CD14-positive monocyte (primary cell): ENCODE measurements around the gene TMEM225B. TPM values are rescaled to one million over a fixed set of nuclear protein-coding genes. Genes with fewer than 3 reads are reported as not detected.

Experiments
- DNase-seq, 3 donors: peaks; one replicate each; pipeline ENCODE4 v3.0.0-alpha.2; 2011 to 2022
- H2AFZ ChIP-seq: 2 replicates; pipeline ENCODE4 v1.6.0; 2012; ENCODE audit warnings: mild to moderate bottlenecking, low read depth, low read length, inconsistent platforms; ENCODE audit not compliant: insufficient read depth, poor library complexity, severe bottlenecking
- H3K27ac ChIP-seq, 2 donors: 1 replicate in 1 of 2; 2 replicates in 1 of 2; pipeline ENCODE4 v1.5.1; 2012 to 2013; ENCODE audit warnings: low read length in 2 of 2, control low read depth in 1 of 2, inconsistent platforms in 1 of 2, low read depth in 1 of 2, mild to moderate bottlenecking in 1 of 2
- H3K27me3 ChIP-seq, 2 donors: one replicate each; pipeline versions ENCODE4 v1.6.0 to v1.6.1; 2011 to 2013; ENCODE audit warnings: low read length in 2 of 2; ENCODE audit not compliant: control insufficient read depth in 2 of 2, insufficient read depth in 2 of 2
- H3K36me3 ChIP-seq, 2 donors: replicated peaks in 1 of 2; 1 replicate in 1 of 2; 2 replicates in 1 of 2; pipeline versions ENCODE4 v1.5.1 to v1.6.1; 2012 to 2013; ENCODE audit warnings: low read length in 2 of 2, control low read depth in 1 of 2, inconsistent platforms in 1 of 2, mild to moderate bottlenecking in 1 of 2; ENCODE audit not compliant: insufficient read depth in 2 of 2, control insufficient read depth in 1 of 2
- H3K4me1 ChIP-seq, 2 donors: 1 replicate in 1 of 2; 2 replicates in 1 of 2; pipeline versions ENCODE4 v1.5.1 to v1.6.1; 2012 to 2013; ENCODE audit warnings: low read length in 2 of 2, control low read depth in 1 of 2, inconsistent platforms in 1 of 2, mild to moderate bottlenecking in 1 of 2, moderate library complexity in 1 of 2; ENCODE audit not compliant: insufficient read depth in 2 of 2, control insufficient read depth in 1 of 2
- H3K4me2 ChIP-seq: replicated peaks from 2 replicates; pipeline ENCODE3; 2012; ENCODE audit warnings: low read length, moderate library complexity, mild to moderate bottlenecking; ENCODE audit not compliant: poor library complexity, severe bottlenecking; ENCODE audit errors: extremely low read depth
- H3K4me3 ChIP-seq, 3 experiments: fragments of 200-600 bp in 1 of 3; sonication (generic) in 1 of 3; replicated peaks in 1 of 3; 1 replicate in 2 of 3; 2 replicates in 1 of 3; pipeline ENCODE4 v1.5.1; 2011 to 2013; ENCODE audit warnings: low read length in 3 of 3, mild to moderate bottlenecking in 3 of 3, control low read depth in 2 of 3, low read depth in 2 of 3, inconsistent platforms in 1 of 3, moderate library complexity in 1 of 3
- H3K79me2 ChIP-seq: 2 replicates; pipeline ENCODE4 v1.6.0; 2012; ENCODE audit warnings: mild to moderate bottlenecking, control low read depth, inconsistent platforms, low read length, moderate library complexity; ENCODE audit not compliant: insufficient read depth
- H3K9ac ChIP-seq: 2 replicates; pipeline ENCODE4 v1.6.0; 2017; ENCODE audit warnings: low read length, mild to moderate bottlenecking; ENCODE audit not compliant: insufficient read depth, poor library complexity, severe bottlenecking
- H3K9me3 ChIP-seq, 2 donors: replicated peaks in 1 of 2; 1 replicate in 1 of 2; 2 replicates in 1 of 2; pipeline versions ENCODE4 v1.5.1 to v1.6.1; 2012 to 2013; ENCODE audit warnings: low read length in 2 of 2, control low read depth in 1 of 2; ENCODE audit not compliant: control insufficient read depth in 1 of 2, insufficient read depth in 1 of 2
- H4K20me1 ChIP-seq: 2 replicates; pipeline ENCODE4 v1.6.0; 2012; ENCODE audit warnings: mild to moderate bottlenecking, low read length, control low read depth, moderate library complexity; ENCODE audit not compliant: insufficient read depth
- H3K27ac Mint-ChIP-seq, 7 donors: one replicate each; pipeline ENCODE4 v1.8.0; 2020; ENCODE audit warnings: mild to moderate bottlenecking in 7 of 7, mixed read lengths in 7 of 7, moderate library complexity in 6 of 7, inconsistent platforms in 2 of 7
- H3K27me3 Mint-ChIP-seq, 3 donors: one replicate each; pipeline ENCODE4 v1.8.0; 2021 to 2022; ENCODE audit warnings: low read depth in 3 of 3, mild to moderate bottlenecking in 3 of 3, mixed read lengths in 3 of 3, moderate library complexity in 3 of 3, inconsistent platforms in 1 of 3
- H3K36me3 Mint-ChIP-seq, 2 donors: one replicate each; pipeline ENCODE4 v1.8.0; 2020; ENCODE audit warnings: mixed read lengths in 2 of 2, inconsistent platforms in 1 of 2, mild to moderate bottlenecking in 1 of 2
- H3K4me1 Mint-ChIP-seq: one replicate; pipeline ENCODE4 v1.8.0; 2020; ENCODE audit warnings: mild to moderate bottlenecking, mixed read lengths
- H3K4me3 Mint-ChIP-seq, 2 donors: one replicate each; pipeline ENCODE4 v1.8.0; 2020; ENCODE audit warnings: mild to moderate bottlenecking in 2 of 2, mixed read lengths in 2 of 2, moderate library complexity in 1 of 2
- H3K9me3 Mint-ChIP-seq, 7 donors: one replicate each; pipeline ENCODE4 v1.8.0; 2020 to 2022; ENCODE audit warnings: mixed read lengths in 7 of 7, mild to moderate bottlenecking in 6 of 7, moderate library complexity in 6 of 7, inconsistent platforms in 2 of 7
- CTCF ChIP-seq: fragments of 200-600 bp; IDR thresholded peaks from one replicate; pipeline ENCODE4 v1.8.0; 2022; ENCODE audit warnings: antibody characterized with exemption, mild to moderate bottlenecking
- WGBS: methylation state at CpG from one replicate; pipeline ENCODE4 v1.1.5; 2013; ENCODE audit warnings: missing lambda C conversion rate; ENCODE audit not compliant: insufficient coverage; 5-methylcytosine and 5-hydroxymethylcytosine counted together
- intact Hi-C, 2 donors: fragments of 100-400 bp; cut with micrococcal nuclease; formaldehyde crosslinking; loops; one replicate each; pipeline versions ENCODE4 v1.15.0 to v1.15.1; 2023
- polyA plus RNA-seq, 3 donors: library from polyadenylated mRNA; depleted of rRNA in 1 of 3; unstranded in 2 of 3; stranded (reverse) in 1 of 3; fragments of 300-500 nt in 2 of 3; fragments of >200 nt in 1 of 3; fragmentation: Illumina TruSeq in 2 of 3; gene quantifications; 1 replicate in 2 of 3; 2 replicates in 1 of 3; pipeline ENCODE4 v1.2.3, GENCODE V29; 2012 to 2021

The TMEM225B gene
- polyA plus RNA-seq, 3 donors: 0.20 to 0.23 TPM; not detected in 1

DNA sequence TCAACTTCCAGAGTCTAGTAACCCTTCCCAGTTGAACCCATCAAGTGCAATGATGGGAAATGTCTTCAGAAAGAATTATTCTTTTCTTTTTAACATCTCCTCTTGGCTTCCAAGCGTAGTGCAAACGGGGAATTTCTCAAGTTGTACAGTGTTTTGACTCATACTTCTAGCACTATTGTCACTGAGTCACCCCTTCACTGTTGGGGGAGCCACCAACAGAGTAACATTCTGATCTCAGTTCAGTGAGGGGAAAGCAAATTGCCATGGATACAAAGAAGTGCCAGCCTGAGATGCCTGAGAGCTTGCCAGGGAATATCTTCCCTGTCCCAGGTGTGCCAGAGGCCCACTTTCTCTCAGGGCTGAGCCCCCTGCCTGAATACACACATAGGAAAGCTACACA, 50.8 kb downstream of the TMEM225B start:
- H3K4me3 Mint-ChIP-seq: no peak overlapping the region
- no peak for TF ChIP-seq CTCF
- peaks cover 0 to 2% (median 1%) of the 10 kb centered on the region in 3 donors for H3K27me3 Mint-ChIP-seq
- no peak overlapping the region for H3K27ac Mint-ChIP-seq
- H3K36me3 Mint-ChIP-seq: peaks cover 19 to 27% of the 10 kb centered on the region in 2 donors
- Histone ChIP-seq H3K4me1 (no peaks in the 10 kb centered on the region), H3K27me3 (no peaks in the 10 kb centered on the region), H3K9me3 (no peaks in the 10 kb centered on the region), H3K27ac (no peak overlapping the region), H3K4me2 (no peak overlapping the region), H3K79me2 (no peaks in the 10 kb centered on the region), H3K4me3 (no peak overlapping the region), H2AFZ (no peak overlapping the region), H3K36me3 (no peaks in the 10 kb centered on the region), H3K9ac (no peak overlapping the region), H4K20me1 (no peaks in the 10 kb centered on the region)
- H3K4me1 Mint-ChIP-seq: no peaks in the 10 kb centered on the region
- intact Hi-C loops: no loop called here
- peaks cover 0 to 5% (median 3%) of the 10 kb centered on the region in 7 donors for H3K9me3 Mint-ChIP-seq
- no CpG with 5 or more reads among the region's 2 CpGs for WGBS
- no peak for DNase-seq

DNA sequence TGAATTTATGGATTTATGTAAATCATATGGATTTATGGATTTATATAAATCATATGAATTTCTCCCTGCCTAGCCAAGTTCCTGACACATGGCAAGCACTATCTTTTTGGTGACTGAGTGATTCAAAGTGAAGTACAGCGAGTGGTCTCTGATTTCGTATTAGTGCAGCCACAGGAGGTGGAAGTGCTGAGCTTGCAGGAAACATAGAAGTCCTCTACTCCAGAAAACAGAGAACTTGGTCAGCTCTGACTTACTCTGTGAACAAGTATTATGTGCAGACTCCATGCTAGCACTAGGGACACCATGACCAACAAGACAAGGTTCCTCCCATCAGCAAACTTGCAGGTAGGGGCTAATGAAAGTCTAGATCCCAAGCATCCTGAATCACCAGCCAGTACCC, 53.2 kb downstream of the TMEM225B start:
- H3K4me1 Mint-ChIP-seq: no peaks in the 10 kb centered on the region
- no peaks in the 10 kb centered on the region for H4K20me1 ChIP-seq
- no CpG with 5 or more reads among the region's 2 CpGs for WGBS
- H3K9me3 Mint-ChIP-seq: peaks cover 0 to 7% (median 3%) of the 10 kb centered on the region in 7 donors
- intact Hi-C loops: no loop called here
- H3K36me3 Mint-ChIP-seq: peaks cover 11 to 13% of the 10 kb centered on the region in 2 donors
- no peaks in the 10 kb centered on the region for H3K36me3 ChIP-seq
- no peaks in the 10 kb centered on the region for H3K9me3 ChIP-seq
- H3K27me3 ChIP-seq: no peaks in the 10 kb centered on the region
- no peak overlapping the region for H3K9ac ChIP-seq
- no peak overlapping the region for H3K27ac ChIP-seq
- H3K4me3 ChIP-seq: no peak overlapping the region
- no peak overlapping the region for H3K4me3 Mint-ChIP-seq
- no peak overlapping the region for H2AFZ ChIP-seq
- no peak for DNase-seq
- no peak overlapping the region for H3K4me2 ChIP-seq
- H3K27ac Mint-ChIP-seq: no peak overlapping the region
- TF ChIP-seq CTCF: no peak
- H3K4me1 ChIP-seq: no peaks in the 10 kb centered on the region
- H3K27me3 Mint-ChIP-seq: peaks cover 0 to 2% (median 1%) of the 10 kb centered on the region in 3 donors
- no peaks in the 10 kb centered on the region for H3K79me2 ChIP-seq
